Measurements from ENCODE around the gene CCDC122.

- TF ChIP-seq POLR2AphosphoS5 (IDR thresholded peaks at IDR 0.05; ENCODE audit: low read depth) (no peak), CTCF (IDR thresholded peaks at IDR 0.05; ENCODE audit: insufficient read depth, low read length) (no peak), REST (IDR thresholded peaks at IDR 0.05; ENCODE audit: insufficient replicate concordance, low read depth) (no peak), GABPA (IDR thresholded peaks at IDR 0.05; ENCODE audit: low read depth) (no peak), SPI1 (IDR thresholded peaks at IDR 0.05; ENCODE audit: borderline replicate concordance, low read depth) (no peak)
Measured at GRCh38 chr13:43792076-43792881, 87.3 kb downstream of the CCDC122 start.

All from HL-60 (cell line).